Right atrium auricular region (tissue), 2 donors: ENCODE results near the gene LIN54. TPM values are rescaled to one million over a fixed set of nuclear protein-coding genes. Genes with fewer than 3 reads are reported as not detected.

Source experiments
- DNase-seq: peaks from one replicate; pipeline ENCODE4 v3.0.0-alpha.2; 2019; ENCODE audit warnings: low spot score
- H3K27ac ChIP-seq, 2 donors: fragments of 200-600 bp; sonication (generic); 1 replicate in 1 of 2; 2 replicates in 1 of 2; pipeline ENCODE4 v1.5.1; 2016 to 2019
- H3K27me3 ChIP-seq, 2 donors: fragments of 200-600 bp; sonication (generic); one replicate each; pipeline versions ENCODE4 v1.5.1 to v1.6.0; 2017 to 2019
- H3K36me3 ChIP-seq: fragments of 200-600 bp; sonication (generic); one replicate; pipeline ENCODE4 v1.5.1; 2016
- H3K4me1 ChIP-seq, 2 donors: fragments of 200-600 bp; sonication (generic); one replicate each; pipeline versions ENCODE4 v1.5.1 to v1.6.0; 2017 to 2019
- H3K4me3 ChIP-seq, 2 donors: fragments of 200-600 bp; sonication (generic); 1 replicate in 1 of 2; 2 replicates in 1 of 2; pipeline ENCODE4 v1.5.1; 2017 to 2019; ENCODE audit warnings: mild to moderate bottlenecking in 1 of 2, moderate library complexity in 1 of 2
- H3K9me3 ChIP-seq, 2 donors: fragments of 200-600 bp; sonication (generic); one replicate each; pipeline ENCODE4 v1.5.1; 2019
- total RNA-seq, 2 donors: library from RNA; depleted of rRNA; stranded (reverse); fragments of >200 nt; gene quantifications; one replicate each; pipeline ENCODE4 v1.1.0, GENCODE V29; 2016
- TF ChIP-seq, protein P1 (sequence below), 2 donors: fragments of 200-600 bp; sonication (generic); IDR thresholded peaks; one replicate each; pipeline ENCODE4 v1.5.1; 2019; ENCODE audit warnings: antibody characterized with exemption in 2 of 2

The LIN54 gene
- total RNA-seq, 2 donors from 2014 or later, result 4.8 to 6.2 TPM

DNA sequence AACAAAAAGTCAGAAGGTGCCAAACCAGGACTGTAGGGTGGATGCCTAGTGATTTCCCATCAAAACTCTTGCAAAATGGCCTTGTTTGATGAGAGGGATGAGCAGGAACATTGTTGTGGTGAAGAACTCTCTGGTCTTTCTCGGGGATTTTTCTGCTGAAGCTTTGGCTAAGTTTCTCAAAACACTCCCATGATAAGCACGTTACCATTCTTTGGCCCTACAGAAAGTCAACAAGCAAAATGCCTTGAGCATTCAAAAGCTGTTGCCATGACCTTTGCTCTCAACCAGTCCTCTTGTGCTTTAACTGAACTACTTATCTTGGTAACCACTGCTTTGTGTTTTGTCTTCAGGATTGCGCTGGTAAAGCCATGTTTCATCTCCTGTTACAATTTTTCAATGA lies 116.7 kb downstream of the LIN54 start:
- Histone ChIP-seq H3K4me3 (no peak overlapping the region), H3K27ac (no peak overlapping the region), H3K9me3 (no peaks in the 10 kb centered on the region), H3K36me3 (peaks cover 25% of the 10 kb centered on the region), H3K4me1 (peaks cover 0 to 33% of the 10 kb centered on the region in 2 donors), H3K27me3 (no peaks in the 10 kb centered on the region)
- TF ChIP-seq, protein P1, sequence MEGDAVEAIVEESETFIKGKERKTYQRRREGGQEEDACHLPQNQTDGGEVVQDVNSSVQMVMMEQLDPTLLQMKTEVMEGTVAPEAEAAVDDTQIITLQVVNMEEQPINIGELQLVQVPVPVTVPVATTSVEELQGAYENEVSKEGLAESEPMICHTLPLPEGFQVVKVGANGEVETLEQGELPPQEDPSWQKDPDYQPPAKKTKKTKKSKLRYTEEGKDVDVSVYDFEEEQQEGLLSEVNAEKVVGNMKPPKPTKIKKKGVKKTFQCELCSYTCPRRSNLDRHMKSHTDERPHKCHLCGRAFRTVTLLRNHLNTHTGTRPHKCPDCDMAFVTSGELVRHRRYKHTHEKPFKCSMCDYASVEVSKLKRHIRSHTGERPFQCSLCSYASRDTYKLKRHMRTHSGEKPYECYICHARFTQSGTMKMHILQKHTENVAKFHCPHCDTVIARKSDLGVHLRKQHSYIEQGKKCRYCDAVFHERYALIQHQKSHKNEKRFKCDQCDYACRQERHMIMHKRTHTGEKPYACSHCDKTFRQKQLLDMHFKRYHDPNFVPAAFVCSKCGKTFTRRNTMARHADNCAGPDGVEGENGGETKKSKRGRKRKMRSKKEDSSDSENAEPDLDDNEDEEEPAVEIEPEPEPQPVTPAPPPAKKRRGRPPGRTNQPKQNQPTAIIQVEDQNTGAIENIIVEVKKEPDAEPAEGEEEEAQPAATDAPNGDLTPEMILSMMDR (IDR thresholded peaks at IDR 0.05), result peak in 1 of 2 donors; percentile 10
- DNase-seq, result no peak

GRCh38 chr4:82892467-82892802 lies 118.2 kb downstream of the LIN54 start:
- no peak overlapping the region for H3K4me3 ChIP-seq
- TF ChIP-seq, protein P1 (IDR thresholded peaks at IDR 0.05), result no peak
- no peaks in the 10 kb centered on the region for H3K9me3 ChIP-seq
- no peaks in the 10 kb centered on the region for H3K27me3 ChIP-seq
- peaks cover 0 to 25% of the 10 kb centered on the region in 2 donors for H3K4me1 ChIP-seq
- no peak for DNase-seq
- peaks cover 20% of the 10 kb centered on the region for H3K36me3 ChIP-seq
- no peak overlapping the region for H3K27ac ChIP-seq

- Histone ChIP-seq H3K4me3 (peak overlapping the region; percentile 83 to 87), H3K9me3 (no peaks in the 10 kb centered on the region), H3K27me3 (no peaks in the 10 kb centered on the region), H3K4me1 (peaks cover 0 to 23% of the 10 kb centered on the region in 2 donors), H3K27ac (peak overlapping the region; percentile 97 to 98), H3K36me3 (peaks cover 15% of the 10 kb centered on the region)
- no peak for DNase-seq
- TF ChIP-seq, protein P1 (IDR thresholded peaks at IDR 0.05), result no peak
These were observed 118.7 kb downstream of the LIN54 start for GRCh38 chr4:82891707-82892466.

DNA sequence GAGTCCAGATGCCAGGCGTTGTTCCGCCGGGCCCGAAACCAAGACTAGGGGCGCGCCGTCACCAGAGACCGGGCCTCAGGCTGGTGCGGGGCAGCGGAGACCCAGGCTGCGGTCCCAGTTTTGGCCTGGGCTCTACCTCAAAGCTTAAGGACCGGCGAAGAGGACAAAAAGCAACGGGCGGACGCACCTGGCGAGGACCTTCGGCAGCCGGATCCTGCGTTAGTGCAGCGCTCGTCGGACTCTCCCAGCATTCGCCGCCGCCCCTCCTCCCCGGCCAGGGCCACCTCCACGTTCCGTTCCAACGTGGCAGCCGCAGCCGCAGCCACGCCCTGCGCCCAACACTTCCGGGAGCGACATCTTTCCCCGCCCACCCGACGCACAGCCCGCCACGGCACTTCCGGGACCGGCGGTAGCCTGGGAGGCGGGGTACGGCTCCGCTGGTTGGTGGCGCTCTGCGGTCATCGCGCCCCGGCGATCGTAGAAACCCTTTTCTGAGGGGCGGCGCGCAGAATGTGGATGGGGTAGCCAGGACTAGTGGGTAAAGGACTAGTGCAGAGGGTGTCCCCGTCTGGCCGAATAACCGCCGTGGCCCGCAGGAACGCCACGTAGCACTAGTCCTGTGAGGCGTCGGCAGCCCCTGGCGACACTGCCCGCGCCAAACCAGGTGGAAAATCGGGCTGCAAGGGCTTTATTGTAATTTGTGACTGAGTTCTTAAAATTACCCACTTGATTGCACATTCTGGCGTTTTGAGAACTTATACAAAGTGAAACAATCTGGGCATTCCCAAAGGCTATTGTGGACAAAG lies 119.5 kb downstream of the LIN54 start, which contains the start of gene SEC31A:
Gene SEC31A (minus strand): TSS at position 253 of the 806 bp plus-strand sequence. CDS start 9,217 bp downstream, outside the sequence.
- Histone ChIP-seq H3K27me3 (no peaks in the 10 kb centered on the region), H3K4me1 (peaks cover 0 to 30% of the 10 kb centered on the region in 2 donors), H3K27ac (peak within 1 kb of the TSS; percentile 97 to 98), H3K36me3 (peaks cover 15% of the 10 kb centered on the region), H3K9me3 (no peaks in the 10 kb centered on the region), H3K4me3 (peak within 1 kb of the TSS; percentile 83 to 87)
- peak; percentile 92 for DNase-seq
- TF ChIP-seq, protein P1 (IDR thresholded peaks at IDR 0.05), result peak in 1 of 2 donors; percentile 38

DNA sequence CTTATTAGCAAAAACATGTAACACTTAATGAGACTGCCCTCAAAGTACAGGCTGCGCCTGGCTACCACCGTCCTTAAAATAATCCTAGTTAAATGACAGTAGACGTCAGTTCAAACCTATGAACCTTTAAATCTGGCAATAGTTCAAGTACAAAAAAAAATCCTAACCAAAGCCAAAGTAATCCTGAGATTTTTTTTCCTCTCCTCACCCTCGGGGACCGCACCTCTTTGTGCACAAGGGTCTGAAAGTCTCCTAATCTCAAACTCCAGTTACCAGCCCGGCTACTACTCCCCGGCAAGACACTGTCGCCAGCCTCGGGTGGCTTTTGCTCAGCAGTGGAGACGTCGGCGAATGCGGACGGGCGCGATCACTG lies 120.1 kb downstream of the LIN54 start:
- Histone ChIP-seq H3K36me3 (peaks cover 15% of the 10 kb centered on the region), H3K27ac (peak overlapping the region; percentile 97 to 98), H3K9me3 (no peaks in the 10 kb centered on the region), H3K27me3 (no peaks in the 10 kb centered on the region), H3K4me1 (peaks cover 0 to 36% of the 10 kb centered on the region in 2 donors), H3K4me3 (peak overlapping the region; percentile 83 to 87)
- TF ChIP-seq, protein P1 (IDR thresholded peaks at IDR 0.05), result no peak
- DNase-seq, result no peak
